ENCODE data around the gene LCT.
"Not testable (repeated sequence)": the region's sequence is repeated elsewhere in the genome, so short reads cannot be mapped to it uniquely, and the experiment has no call there.

The LCT gene

GRCh38 chr2:135796606-135797005 is 40.4 kb downstream of the LCT start:
- no peak for DNase-seq

GRCh38 chr2:135795641-135796040 is 41.3 kb downstream of the LCT start:
- not testable (repeated sequence) for DNase-seq

- peak in 1 of 2 experiments; percentile 40 for DNase-seq
Measured at GRCh38 chr2:135792401-135793150, 44.4 kb downstream of the LCT start.

GRCh38 chr2:135791418-135792190 is 45.4 kb downstream of the LCT start:
- no peak for DNase-seq

GRCh38 chr2:135790423-135790822 is 46.6 kb downstream of the LCT start:
- DNase-seq = no peak

- no peak for DNase-seq
Measured at GRCh38 chr2:135786823-135787222, 50.2 kb downstream of the LCT start.

GRCh38 chr2:135785032-135785431 is 52.0 kb downstream of the LCT start:
- DNase-seq = no peak

GRCh38 chr2:135783439-135783838 is 53.5 kb downstream of the LCT start:
- no peak for DNase-seq

GRCh38 chr2:135782231-135782630 is 54.8 kb downstream of the LCT start:
- DNase-seq = no peak

- DNase-seq = no peak
Measured at GRCh38 chr2:135776367-135776766, 60.6 kb downstream of the LCT start.

- DNase-seq = no peak
Measured at GRCh38 chr2:135775420-135775819, 61.6 kb downstream of the LCT start.

- no peak for DNase-seq
Measured at GRCh38 chr2:135773917-135774316, 63.1 kb downstream of the LCT start.

- no peak for DNase-seq
Measured at GRCh38 chr2:135773319-135773718, 63.7 kb downstream of the LCT start.

- DNase-seq = no peak
Measured at GRCh38 chr2:135768863-135769262, 68.1 kb downstream of the LCT start.

- DNase-seq = no peak
Measured at GRCh38 chr2:135762530-135762929, 74.5 kb downstream of the LCT start.

- no peak for DNase-seq
Measured at GRCh38 chr2:135762022-135762421, 75.0 kb downstream of the LCT start.

- DNase-seq = no peak
Measured at GRCh38 chr2:135756692-135757091, 80.3 kb downstream of the LCT start.

- no peak for DNase-seq
Measured at GRCh38 chr2:135755573-135755972, 81.4 kb downstream of the LCT start.

GRCh38 chr2:135745545-135745944 is 91.4 kb downstream of the LCT start:
- no peak for DNase-seq

GRCh38 chr2:135744760-135745314 is 92.1 kb downstream of the LCT start:
- peak in 1 of 2 experiments; percentile 22 for DNase-seq

GRCh38 chr2:135743860-135744259 is 93.1 kb downstream of the LCT start:
- DNase-seq = no peak

GRCh38 chr2:135742325-135742757 is 94.6 kb downstream of the LCT start:
- peak; percentile 15 to 57 for DNase-seq

- DNase-seq = peak; percentile 98 to 99
Measured at GRCh38 chr2:135741395-135742324, 95.3 kb downstream of the LCT start, which contains the start of gene UBXN4. Gene UBXN4 (plus strand): TSS chr2:135741855. CDS start chr2:135741930, 75 bp downstream.
